Fibroblast of skin of right quadriceps (primary cell): ENCODE results near the gene THSD7A.
A peak's percentile ranks its signal among the peaks of the same experiment; 100 is the strongest.

Experiments
- DNase-seq: peaks from one replicate; pipeline ENCODE4 v3.0.0-alpha.2; 2013

Gene THSD7A

DNA sequence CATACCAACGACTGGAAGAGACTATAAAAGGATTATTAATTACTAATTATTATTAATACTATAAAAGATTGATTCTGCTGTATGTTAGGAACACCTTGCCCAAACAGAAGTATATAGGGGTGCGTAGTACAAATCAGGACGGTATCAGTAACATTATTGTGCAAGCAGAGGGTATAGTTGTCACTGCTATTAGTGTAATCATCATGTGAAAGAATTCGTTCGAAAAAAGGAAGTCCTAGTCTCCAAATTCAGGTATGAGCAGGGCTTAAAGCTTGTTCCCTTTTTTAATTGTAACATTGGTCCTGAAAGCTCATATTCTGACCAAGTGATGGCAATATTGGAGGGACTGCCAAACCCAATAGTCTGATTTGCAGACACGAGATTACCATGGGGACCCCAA is 81.8 kb downstream of the THSD7A start:
- no peak for DNase-seq

GRCh38 chr7:11749629-11750028 is 82.4 kb downstream of the THSD7A start:
- no peak for DNase-seq

DNA sequence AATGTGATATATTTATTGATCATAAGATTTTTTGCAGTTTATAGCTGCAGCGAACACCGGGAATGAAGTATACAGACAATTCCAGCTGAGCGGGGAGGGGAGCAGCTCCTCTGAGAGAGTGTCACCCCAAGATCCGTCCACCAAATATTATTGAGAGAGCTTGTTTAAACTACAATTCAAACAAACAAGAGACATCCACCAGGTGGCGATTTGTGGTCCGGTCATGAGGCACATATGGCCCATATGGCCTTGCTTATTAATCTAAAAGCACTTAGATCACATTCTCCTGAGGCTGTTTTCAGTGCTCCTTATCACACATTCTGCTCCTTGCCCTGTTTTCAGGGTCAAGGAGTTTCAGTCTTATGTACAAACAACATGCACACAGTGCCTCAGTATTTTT is 83.1 kb downstream of the THSD7A start:
- no peak for DNase-seq

DNA sequence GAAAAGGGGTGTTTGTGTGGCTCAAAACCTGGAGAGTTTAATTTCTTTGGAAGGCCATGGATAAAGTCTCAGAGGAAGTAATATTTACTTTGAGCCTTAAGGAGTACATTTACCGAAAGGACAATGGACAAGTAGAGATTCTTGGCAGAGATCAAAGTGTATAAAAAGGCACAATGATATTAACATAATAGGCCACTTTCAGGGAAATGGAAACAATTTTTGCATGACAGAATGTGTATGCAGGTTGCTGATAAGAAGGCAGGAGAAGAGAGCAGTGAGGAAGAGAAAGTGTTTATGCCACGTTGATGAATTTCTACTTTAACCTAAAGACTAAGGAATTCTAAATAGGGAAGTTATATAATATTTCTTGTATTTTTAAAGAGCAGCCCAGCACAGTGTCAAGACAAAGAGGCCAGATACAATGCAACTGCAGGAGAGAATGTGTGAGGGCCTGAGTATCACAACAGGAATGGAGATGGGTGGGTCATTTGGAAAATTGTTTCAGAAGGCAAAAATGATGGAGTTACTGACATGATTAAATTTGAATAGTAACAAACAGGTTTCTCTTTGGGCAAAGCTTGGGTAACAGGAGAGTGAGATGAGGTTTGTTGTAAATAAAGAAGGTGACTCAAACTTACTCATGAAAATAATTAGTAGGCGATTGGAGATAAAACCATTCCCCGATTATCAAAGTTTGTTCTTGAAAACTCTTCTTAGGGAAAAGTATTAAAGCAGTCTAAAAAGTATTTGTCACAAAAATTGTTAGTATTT is 84.1 kb downstream of the THSD7A start:
- no peak for DNase-seq

GRCh38 chr7:11746591-11746990 is 85.4 kb downstream of the THSD7A start:
- DNase-seq = no peak

DNA sequence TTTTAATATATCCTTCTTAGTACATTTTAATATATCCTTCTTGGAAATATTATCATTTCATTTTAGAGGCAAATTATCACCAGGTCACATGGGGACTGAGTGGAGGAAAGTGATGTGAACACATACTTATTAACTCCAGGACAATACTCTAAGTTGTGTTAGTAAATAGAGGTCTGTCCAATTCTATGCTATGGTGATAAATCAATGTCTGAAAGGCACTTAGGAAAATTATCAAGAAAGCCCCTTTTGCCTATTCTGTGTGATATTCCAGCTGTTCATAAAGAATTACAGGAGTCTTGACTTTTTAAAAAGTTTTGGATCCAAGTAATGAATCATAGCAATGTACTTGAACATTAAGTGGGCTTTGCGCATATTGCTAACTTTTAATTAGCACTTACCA is 88.5 kb downstream of the THSD7A start:
- DNase-seq = no peak

- DNase-seq = no peak
These were observed 89.0 kb downstream of the THSD7A start for GRCh38 chr7:11743016-11743415.

DNA sequence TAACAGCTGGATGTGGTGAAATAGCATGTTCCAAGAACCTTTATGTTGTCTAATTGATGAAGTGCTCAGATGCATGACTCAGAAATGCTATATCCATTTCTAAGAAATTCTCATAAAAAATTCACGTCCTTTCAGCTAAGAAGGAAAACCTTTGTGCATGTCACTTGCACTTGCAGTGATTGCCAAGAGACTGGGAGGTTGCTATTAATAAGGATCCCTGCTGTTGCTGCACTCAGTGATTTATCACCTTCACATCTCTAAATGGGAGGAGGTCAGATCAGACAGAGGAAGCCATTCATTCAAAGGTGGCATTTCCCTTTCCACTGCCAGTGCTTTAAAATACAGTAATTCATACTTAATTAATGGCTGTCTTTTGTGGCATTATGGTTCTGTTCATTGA is 89.5 kb downstream of the THSD7A start:
- peak; percentile 53 for DNase-seq

GRCh38 chr7:11737723-11738122 is 94.3 kb downstream of the THSD7A start:
- peak; percentile 54 for DNase-seq

DNA sequence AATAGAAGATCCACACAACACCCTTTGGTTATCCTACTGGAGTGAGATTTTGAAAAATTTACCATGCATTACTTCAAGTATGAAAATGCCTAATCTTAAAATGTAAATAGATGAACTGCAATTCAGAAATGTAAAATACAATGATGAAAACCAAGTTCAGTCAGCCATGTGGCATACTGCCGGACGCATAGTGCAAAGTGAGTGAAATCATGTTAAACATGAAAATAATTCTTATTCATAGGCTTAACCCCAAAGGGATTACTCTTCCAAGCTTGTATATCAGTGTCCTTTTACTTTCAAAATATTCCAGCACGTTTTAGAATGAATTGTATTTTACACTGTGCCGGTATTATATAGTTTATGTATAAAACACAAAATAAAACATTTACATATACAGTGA is 99.8 kb downstream of the THSD7A start:
- DNase-seq = no peak

GRCh38 chr7:11730725-11731124 is 101.3 kb downstream of the THSD7A start:
- no peak for DNase-seq

GRCh38 chr7:11727864-11728263 is 104.1 kb downstream of the THSD7A start:
- peak; percentile 8 for DNase-seq

DNA sequence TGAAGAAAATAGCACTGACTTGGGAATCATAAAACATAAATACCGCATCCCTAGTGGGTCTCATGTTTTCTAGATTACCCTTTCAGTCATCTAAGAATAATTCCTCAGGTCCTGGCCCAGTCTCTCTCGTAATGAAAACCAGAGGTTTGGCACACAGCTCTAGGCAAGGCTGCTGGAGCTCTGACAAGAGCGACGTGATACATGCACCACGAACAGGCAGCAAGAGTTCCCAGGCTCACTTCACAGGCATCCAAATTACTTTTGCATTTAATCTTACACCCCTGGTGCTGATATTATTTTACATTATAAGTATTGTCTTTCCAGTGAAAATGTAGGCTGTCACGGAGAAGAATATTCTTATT is 105.2 kb downstream of the THSD7A start:
- DNase-seq = peak; percentile 93

DNA sequence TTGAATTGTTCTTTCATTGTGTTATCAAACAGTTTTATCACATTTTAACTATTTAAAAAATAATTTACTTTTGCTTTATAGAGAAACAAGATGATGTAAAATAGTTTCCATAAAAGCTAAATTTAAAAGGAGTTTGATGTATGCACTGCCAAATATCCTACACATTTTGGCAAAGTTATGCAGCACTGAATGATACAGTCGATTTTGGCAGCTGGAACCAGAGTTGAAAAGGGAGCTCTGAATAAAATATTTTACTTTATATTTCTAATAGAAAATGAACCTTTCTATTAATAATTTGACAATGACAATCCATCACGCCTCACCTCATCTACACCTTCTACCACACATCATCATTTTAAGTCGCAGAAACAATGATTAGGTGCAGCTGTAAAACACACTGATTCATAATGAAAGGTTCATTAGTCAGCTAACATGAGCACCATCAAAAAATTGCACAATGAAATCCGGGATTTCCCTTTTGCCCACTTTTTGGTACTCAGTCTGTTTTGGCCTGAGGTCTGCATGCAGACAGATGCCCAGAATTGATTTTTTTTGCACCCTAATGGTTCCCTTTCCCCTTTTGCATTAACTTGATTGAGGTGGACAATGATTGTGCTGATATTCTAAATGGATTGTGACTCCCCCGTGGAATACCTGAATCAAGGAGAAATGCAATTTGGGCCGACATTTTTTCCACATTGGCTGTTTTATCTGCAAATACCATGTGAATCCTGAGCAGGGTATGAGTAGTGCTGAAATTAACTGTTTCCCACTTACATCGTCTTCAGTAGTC is 105.8 kb downstream of the THSD7A start:
- peak; percentile 56 for DNase-seq

DNA sequence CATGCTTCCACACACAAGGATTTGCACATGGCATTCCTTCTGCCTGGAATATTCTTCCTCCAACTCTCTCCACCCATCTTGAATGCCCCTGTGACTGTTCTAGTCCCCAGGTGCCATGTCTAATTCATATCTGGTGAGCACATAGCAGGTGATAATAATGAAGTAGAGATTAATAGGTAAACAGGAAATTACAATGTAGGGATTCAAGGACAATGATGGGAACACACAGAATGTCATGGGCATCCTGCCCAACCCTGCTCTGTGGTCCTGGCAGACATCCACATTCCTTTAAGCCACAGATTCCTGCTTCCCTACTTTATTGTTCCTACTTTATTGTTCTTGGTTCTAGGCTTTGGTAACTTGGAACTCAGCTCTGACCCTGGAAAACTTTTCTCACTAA is 115.8 kb downstream of the THSD7A start:
- DNase-seq = peak; percentile 78

- DNase-seq = no peak
These were observed 117.3 kb downstream of the THSD7A start for GRCh38 chr7:11714676-11715075.

DNA sequence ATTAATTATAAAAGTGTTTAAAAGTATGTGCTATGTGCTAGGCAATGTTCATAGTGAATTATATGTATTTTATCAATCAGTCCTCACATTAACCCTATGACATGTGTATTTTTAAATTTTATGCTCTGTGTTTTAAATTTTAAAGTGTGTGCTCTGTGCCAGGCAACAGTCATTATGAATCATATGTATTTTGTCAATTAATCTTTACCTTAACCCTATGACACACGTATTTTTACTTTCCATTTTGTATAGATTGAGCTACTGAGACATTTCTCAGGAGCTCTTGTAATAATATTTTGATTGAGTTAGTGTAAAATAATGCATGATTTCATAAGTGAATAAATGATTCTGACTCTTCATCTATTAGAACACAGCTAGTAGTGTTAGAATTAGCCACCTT is 117.8 kb downstream of the THSD7A start:
- no peak for DNase-seq

DNA sequence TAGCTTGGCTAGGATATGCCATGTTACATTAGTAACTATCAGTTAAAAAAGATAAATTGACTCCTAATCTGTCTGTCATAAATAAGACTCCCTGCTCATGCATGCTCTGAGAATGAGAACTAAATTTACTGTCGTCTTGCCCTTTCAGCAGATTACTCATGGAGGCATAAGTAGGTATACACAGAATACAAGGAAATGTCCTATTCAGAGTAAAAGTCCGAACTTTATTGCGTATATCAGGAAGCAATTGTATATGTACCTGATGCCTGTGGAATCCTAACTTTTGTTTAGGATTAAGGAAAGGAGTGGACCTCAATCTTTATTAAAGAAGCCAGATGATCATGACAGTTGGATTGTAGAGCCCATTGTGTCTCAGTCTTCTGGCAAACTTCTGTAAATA is 118.6 kb downstream of the THSD7A start:
- DNase-seq = no peak

GRCh38 chr7:11710377-11710776 is 121.6 kb downstream of the THSD7A start:
- no peak for DNase-seq

DNA sequence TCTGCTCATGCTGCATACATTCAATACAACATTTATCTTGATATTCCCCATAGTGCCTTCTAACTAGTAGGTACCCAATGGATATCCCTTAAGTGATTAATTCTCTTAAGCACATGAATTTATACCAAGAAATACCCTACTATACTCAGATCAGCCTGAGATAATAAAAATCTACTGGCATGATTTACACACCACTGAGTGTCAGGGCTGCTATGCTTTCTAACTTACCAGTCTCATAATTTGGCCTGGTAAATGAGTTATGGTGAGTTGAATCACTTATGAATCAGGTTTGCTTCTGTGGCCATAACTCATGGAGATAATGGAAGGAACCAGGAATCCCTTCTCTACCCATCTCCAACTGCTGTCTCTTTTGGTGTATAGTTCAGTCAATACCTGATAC is 122.8 kb downstream of the THSD7A start:
- peak; percentile 42 for DNase-seq

DNA sequence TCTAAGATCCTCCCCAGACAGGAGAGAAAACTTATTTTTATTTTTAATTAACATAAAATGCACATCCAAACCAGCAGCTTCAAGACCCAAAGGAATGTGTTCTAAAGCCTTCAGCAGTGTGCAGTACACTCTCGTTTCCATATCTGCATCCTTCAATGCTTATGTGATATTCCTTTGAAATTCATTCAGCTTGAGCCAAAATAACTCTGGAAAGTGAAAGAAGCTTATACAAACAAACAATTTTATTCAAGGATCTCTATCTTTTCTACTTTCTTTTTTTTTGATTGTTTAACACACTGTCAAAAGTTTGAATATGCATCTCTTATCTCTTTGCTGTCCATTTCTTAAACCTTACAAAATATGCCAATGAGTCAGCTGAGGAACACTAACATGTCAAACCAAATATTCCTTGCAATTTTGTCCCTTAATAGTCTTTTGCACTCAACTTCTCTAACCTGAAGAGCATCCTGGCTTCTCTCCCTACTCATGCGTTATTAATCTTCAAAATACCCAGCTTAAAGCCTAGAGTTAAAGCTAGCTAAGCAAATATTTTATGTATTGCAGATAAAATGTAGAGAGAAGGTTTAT is 124.3 kb downstream of the THSD7A start:
- no peak for DNase-seq

GRCh38 chr7:11706666-11707605 is 125.1 kb downstream of the THSD7A start:
- DNase-seq = peak; percentile 37

GRCh38 chr7:11703829-11704228 is 128.2 kb downstream of the THSD7A start:
- no peak for DNase-seq
